ENCODE data around the gene SMIM21.

Gene SMIM21

DNA sequence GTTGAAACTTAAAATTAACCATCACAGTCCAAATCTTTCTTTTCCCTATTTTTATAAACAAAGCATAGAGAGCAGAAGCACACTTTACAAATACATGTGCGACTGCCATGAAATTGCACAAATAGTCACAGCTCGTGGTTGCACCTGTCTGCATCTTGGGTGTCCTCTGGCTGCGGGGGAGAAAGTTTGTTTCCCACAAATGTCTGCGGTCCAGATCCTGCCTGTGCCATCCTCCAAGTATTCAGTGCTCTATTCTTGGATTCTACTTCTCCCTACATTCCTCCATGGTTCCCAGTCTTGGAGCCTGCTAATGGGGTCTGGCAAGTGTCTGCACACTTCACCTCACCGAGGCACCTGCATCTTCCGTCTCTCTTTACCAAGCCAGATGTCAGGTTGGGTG, 52.2 kb downstream of the SMIM21 start:
- DNase-seq = no peak

DNA sequence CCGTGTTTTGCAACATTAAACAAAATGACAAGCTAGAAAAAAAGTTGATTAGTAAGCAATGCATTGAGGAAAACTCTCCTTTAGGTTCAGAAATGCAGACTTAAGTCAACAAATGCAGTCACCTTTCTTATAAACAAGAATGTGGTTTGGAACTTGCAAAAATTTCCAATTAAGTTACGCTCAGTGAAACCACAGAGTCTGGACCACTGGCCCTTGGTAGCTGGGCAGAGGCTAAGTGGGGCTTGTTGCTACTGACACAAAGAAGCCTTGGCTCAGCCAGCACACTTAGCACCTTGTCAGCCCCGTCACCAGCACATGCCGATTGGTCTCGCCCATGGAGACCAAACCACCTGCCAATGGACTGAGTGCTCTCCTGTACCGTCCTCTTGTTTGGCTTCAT, 53.0 kb downstream of the SMIM21 start:
- DNase-seq = no peak

DNA sequence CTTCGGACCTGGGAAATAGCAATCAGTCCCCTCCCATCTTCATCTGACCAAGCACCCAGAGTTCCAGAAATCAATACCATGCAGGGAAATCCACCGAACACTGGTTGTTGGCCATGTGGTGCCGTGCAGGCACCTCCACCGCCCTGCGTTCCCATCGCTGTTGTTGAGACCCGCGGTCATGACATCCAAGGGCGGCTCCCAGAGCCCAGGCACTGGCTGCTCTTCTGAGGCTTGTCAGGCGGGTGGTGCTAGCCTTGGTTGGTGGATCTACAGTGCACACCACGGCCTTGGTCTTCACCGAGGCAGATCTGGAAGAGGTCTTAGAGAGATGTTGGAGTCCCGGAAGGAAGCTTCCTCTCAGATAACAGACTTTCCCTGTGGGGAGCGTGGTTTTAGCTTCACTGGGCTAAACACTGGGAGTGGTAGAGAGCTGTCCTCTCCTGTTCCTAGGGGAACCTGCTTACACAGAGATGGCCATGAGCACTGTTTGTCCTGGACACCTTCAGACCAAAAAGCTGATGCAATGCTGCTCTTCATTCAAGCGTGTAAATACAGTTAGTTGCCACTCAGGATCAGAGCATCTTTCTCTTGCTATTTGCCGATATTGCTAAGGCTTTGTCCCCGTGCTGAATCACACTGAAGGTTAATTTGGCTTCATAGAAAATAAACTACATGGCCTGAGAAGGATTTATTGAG, 58.3 kb downstream of the SMIM21 start:
- DNase-seq = no peak

DNA sequence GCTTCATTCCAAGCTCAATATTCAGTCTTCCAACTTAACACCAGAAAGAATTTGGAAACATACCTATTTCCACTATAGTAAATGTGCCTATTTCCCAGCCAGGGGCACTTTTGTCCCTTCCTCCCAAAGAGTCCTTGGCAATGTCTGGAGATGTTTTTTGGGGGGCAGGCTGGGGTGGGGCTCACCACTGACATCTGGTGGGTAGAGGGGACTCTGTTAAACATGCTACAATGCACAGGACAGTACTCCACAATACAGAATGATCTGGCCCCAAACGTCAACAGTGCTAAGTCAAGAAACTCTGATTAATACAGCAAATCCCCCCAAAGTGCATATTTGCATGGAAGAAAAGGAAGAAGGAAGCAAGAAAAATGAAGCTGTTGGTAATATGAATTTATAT, 61.7 kb downstream of the SMIM21 start:
- DNase-seq = no peak

DNA sequence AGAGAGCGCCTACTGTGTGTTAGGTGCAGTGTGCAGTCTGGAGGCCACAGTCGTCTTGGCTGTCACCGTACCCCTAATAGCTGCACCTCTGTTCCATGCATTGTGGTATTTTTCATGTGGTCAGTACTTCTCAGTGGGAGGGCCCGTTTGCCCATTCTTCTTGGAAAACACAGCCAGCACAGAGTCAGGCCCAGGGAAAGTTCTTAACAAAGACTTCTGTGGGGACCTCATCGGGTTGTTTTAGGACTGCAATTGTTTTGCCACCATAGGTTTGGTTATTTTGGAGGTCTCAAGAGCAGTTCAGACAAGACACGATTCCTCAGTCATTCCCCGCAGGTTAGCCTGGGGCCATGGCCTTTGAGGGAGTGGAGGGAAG, 62.3 kb downstream of the SMIM21 start:
- no peak for DNase-seq

- no peak for DNase-seq
Observed at GRCh38 chr18:75364512-75365253, 62.8 kb downstream of the SMIM21 start.

- DNase-seq = no peak
Observed at GRCh38 chr18:75363446-75364225, 63.9 kb downstream of the SMIM21 start.

DNA sequence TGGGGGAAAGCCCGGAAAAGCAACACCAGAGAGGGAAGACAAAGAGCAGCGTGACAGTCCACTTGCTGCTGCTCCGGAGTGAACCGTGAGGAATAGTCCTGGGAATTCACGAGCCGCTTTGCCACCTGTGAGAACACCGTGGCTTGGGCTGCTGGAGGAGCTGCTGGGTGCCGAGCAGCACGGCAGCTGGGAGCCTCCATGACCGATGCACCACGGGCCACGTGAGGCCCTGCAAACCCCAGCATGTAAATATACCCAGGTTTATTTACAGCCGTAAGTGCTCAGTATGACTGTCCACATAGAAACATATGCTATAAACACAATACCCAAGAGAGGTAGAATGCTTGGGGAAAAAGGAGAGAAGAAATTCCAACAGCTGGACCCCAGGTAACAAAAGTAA, 65.1 kb downstream of the SMIM21 start:
- DNase-seq = no peak

DNA sequence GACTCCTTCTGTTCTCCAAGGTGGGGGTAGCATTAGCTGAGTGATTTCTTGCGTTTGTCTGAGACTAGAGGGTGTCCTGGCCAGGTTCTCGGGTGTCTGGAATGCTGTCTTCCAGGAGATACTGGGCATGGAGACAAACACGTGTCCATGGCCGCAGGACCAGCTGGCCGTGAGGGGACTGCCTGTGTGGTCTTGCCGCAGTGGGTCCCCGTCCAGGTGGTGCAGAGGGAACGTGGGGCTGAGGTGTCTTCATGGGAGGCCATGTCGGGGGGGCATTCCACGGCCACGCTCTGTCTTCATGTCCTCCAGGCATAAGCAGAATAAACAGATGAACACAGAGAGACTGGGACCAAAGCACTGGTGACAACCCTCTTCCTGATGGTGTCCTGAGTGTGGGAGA, 66.6 kb downstream of the SMIM21 start:
- DNase-seq = no peak

DNA sequence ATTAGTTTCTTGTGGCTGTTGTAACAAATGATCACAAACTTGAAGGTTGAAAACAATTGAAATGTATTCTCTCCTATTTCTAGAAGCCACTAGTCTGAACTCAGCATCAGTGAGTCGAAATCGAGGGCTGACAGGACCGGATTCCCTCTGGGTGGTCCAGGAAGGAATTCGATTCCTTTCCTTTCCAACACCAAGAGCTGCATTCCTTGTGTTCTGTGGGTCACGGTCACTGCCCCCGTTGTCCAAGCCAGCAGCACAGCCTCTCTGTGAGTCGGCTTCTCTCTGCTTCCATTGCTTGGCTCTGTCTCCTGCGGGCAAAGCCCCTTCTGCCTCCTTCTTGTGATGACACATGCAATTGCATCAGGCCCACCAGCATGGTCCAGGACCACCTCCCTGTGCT, 67.3 kb downstream of the SMIM21 start:
- DNase-seq = no peak
